Right lobe of liver (tissue), 6 donors: ENCODE data around the gene FOXL2. TPM values are rescaled to one million over a fixed set of nuclear protein-coding genes. Genes with fewer than 3 reads are reported as not detected.

Experiments used
- ATAC-seq, 4 donors: fragments of 200-7000 bp; cut with Tn5 transposase; one replicate each; pipeline ENCODE4 v1.9.1; 2020; ENCODE audit warnings: mild to moderate bottlenecking in 4 of 4, moderate library complexity in 4 of 4
- DNase-seq, 3 donors: peaks; one replicate each; pipeline ENCODE4 v3.0.0-alpha.2; 2020
- H3K27ac ChIP-seq, 3 donors: fragments of 200-600 bp; one replicate each; pipeline ENCODE4 v1.8.0; 2022
- H3K27me3 ChIP-seq, 2 donors: fragments of 200-600 bp; one replicate each; pipeline ENCODE4 v1.8.0; 2022
- H3K36me3 ChIP-seq, 4 donors: fragments of 200-600 bp; sonication (generic) in 1 of 4; one replicate each; pipeline versions ENCODE4 v1.5.1 to v1.8.0; 2017 to 2022; ENCODE audit warnings: control low read depth in 1 of 4
- H3K4me1 ChIP-seq, 4 donors: fragments of 200-600 bp; sonication (generic) in 1 of 4; one replicate each; pipeline versions ENCODE4 v1.5.1 to v1.8.0; 2017 to 2022; ENCODE audit warnings: control low read depth in 1 of 4
- H3K4me3 ChIP-seq, 3 donors: fragments of 200-600 bp; one replicate each; pipeline ENCODE4 v1.8.0; 2022
- H3K9me3 ChIP-seq, 4 donors: fragments of 200-600 bp; sonication (generic) in 1 of 4; one replicate each; pipeline versions ENCODE4 v1.5.1 to v1.8.0; 2017 to 2022; ENCODE audit warnings: control low read depth in 1 of 4
- CTCF ChIP-seq, 4 donors: fragments of 200-600 bp in 3 of 4; fragments of 450-650 bp in 1 of 4; IDR thresholded peaks; one replicate each; pipeline versions ENCODE4 v1.5.1 to v1.8.0; 2016 to 2022; ENCODE audit warnings: antibody characterized with exemption in 4 of 4, mild to moderate bottlenecking in 2 of 4
- POLR2A ChIP-seq: fragments of 450-650 bp; IDR thresholded peaks from one replicate; pipeline ENCODE4 v1.6.1; 2017; ENCODE audit warnings: antibody characterized with exemption, mild to moderate bottlenecking
- WGBS: methylation state at CpG from one replicate; pipeline ENCODE4 v1.1.6; 2018; ENCODE audit warnings: low coverage, low lambda C conversion rate; ENCODE audit not compliant: insufficient coverage; ENCODE audit errors: missing lambda C conversion rate; 5-methylcytosine and 5-hydroxymethylcytosine counted together
- intact Hi-C, 2 donors: fragments of 100-400 bp; cut with DNase I; formaldehyde crosslinking; loops; one replicate each; pipeline versions ENCODE4 v1.11.2 to v1.14.1; 2022
- total RNA-seq, 6 experiments: library from RNA; depleted of rRNA in 2 of 6; stranded (reverse); fragments of >200 nt in 2 of 6; fragmentation: NEBNext Ultra II Directional in 3 of 6; extraction: Animal tissue kit (Norgen Biotek cat#: 25700) in 3 of 6; gene quantifications; one replicate each; pipeline versions ENCODE4 v1.1.0 to v1.2.4, GENCODE V29; 2016 to 2023
- donor health status: DM: no; HTN: yes; CAD: no.
- donor health status: DM: no; HTN: no; CAD: no.
- donor health status: DM: no; HTN: no; CAD: no.
- donor health status: DM: no; HTN: yes; CAD: no.
- donor health status: DM: no; HTN: yes; CAD: no.

The FOXL2 gene
- total RNA-seq, 6 experiments from 2014 or later, result not detected

- H3K36me3 ChIP-seq, result no peaks in the 10 kb centered on the region
- H3K9me3 ChIP-seq, result no peaks in the 10 kb centered on the region
- intact Hi-C loops, result no loop called here
- no peaks in the 10 kb centered on the region for H3K27me3 ChIP-seq
- H3K4me1 ChIP-seq, result no peaks in the 10 kb centered on the region
- 43% methylated on average over 1 of the region's 1 CpG for WGBS
- ATAC-seq, result no peak
- no peak for DNase-seq
- TF ChIP-seq POLR2A, result no peak
- TF ChIP-seq CTCF (IDR thresholded peaks at IDR 0.05), result no peak
- no peak overlapping the region for H3K27ac ChIP-seq
- no peak overlapping the region for H3K4me3 ChIP-seq
Observed at GRCh38 chr3:138898301-138898700, 48.6 kb downstream of the FOXL2 start.

Other genes with a start within 250 kb of the FOXL2 start
- gene PIK3CB, start 112.2 kb downstream of the FOXL2 start, total RNA-seq, result 10 to 100 TPM; 12.1 to 20.9 (median 14.6) TPM
- not detected for gene FOXL2NB, start 80 bp upstream of the FOXL2 start, total RNA-seq
- gene PRR23A, start 59.1 kb upstream of the FOXL2 start, total RNA-seq, result not detected
- not detected for gene PRR23B, start 73.8 kb upstream of the FOXL2 start, total RNA-seq
- not detected for gene PRR23C, start 97.8 kb upstream of the FOXL2 start, total RNA-seq